Uterus (tissue), 4 donors: ENCODE data around the gene PGBD5. TPM values are rescaled to one million over a fixed set of nuclear protein-coding genes. Genes with fewer than 3 reads are reported as not detected.

Experiments used
- DNase-seq, 2 donors: peaks; one replicate each; pipeline ENCODE4 v3.0.0-alpha.2; 2019 to 2020
- H3K27ac ChIP-seq, 2 donors: fragments of 200-600 bp; sonication (generic); 1 replicate in 1 of 2; 2 replicates in 1 of 2; pipeline ENCODE4 v1.5.1; 2016 to 2018
- H3K27me3 ChIP-seq, 2 donors: fragments of 200-600 bp; sonication (generic); one replicate each; pipeline ENCODE4 v1.5.1; 2018 to 2019; ENCODE audit warnings: control low read depth in 1 of 2
- H3K36me3 ChIP-seq, 2 donors: fragments of 200-600 bp; sonication (generic); one replicate each; pipeline ENCODE4 v1.5.1; 2019; ENCODE audit warnings: control low read depth in 1 of 2
- H3K4me1 ChIP-seq, 2 donors: fragments of 200-600 bp; sonication (generic); one replicate each; pipeline ENCODE4 v1.5.1; 2018 to 2019; ENCODE audit warnings: control low read depth in 1 of 2
- H3K4me3 ChIP-seq, 2 donors: fragments of 200-600 bp; sonication (generic); 1 replicate in 1 of 2; 2 replicates in 1 of 2; pipeline ENCODE4 v1.5.1; 2018 to 2019; ENCODE audit warnings: mild to moderate bottlenecking in 1 of 2
- H3K9me3 ChIP-seq, 2 donors: fragments of 200-600 bp; sonication (generic); one replicate each; pipeline ENCODE4 v1.5.1; 2019; ENCODE audit warnings: control low read depth in 1 of 2
- CTCF ChIP-seq, 4 experiments: fragments of 200-600 bp in 2 of 4; fragments of 450-650 bp in 2 of 4; sonication (generic) in 2 of 4; IDR thresholded peaks; one replicate each; pipeline ENCODE4 v1.5.1; 2016 to 2019; ENCODE audit warnings: antibody characterized with exemption in 4 of 4, mild to moderate bottlenecking in 2 of 4, moderate library complexity in 1 of 4
- POLR2A ChIP-seq, 2 donors: fragments of 450-650 bp; IDR thresholded peaks; one replicate each; pipeline ENCODE4 v1.6.1; 2016; ENCODE audit warnings: antibody characterized with exemption in 2 of 2, mild to moderate bottlenecking in 1 of 2, moderate library complexity in 1 of 2
- intact Hi-C: fragments of 100-400 bp; cut with DNase I; formaldehyde crosslinking; loops from one replicate; pipeline ENCODE4 v1.15.1; 2023; ENCODE audit warnings: low total_unique reads
- total RNA-seq, 4 donors: library from RNA; depleted of rRNA in 3 of 4; stranded (reverse); fragments of >200 nt in 3 of 4; gene quantifications; one replicate each; pipeline versions ENCODE4 v1.1.0 to v1.2.4, GENCODE V29; 2014 to 2023
- donor health status: DM: yes; HTN: yes; CAD: no.

Gene PGBD5
- total RNA-seq, 4 donors from 2014 or later: under 0.01 to 0.69 (median 0.11) TPM

GRCh38 chr1:230314142-230314470, 112.0 kb downstream of the PGBD5 start:
- Histone ChIP-seq H3K27me3 (no peaks in the 10 kb centered on the region), H3K36me3 (no peaks in the 10 kb centered on the region), H3K27ac (no peak overlapping the region), H3K4me3 (no peak overlapping the region), H3K9me3 (no peaks in the 10 kb centered on the region), H3K4me1 (no peaks in the 10 kb centered on the region)
- intact Hi-C loops: no loop called here
- DNase-seq: no peak
- no peak for TF ChIP-seq POLR2A (IDR thresholded peaks at IDR 0.05)
- no peak for TF ChIP-seq CTCF (IDR thresholded peaks at IDR 0.05)

GRCh38 chr1:230313453-230314141, 112.5 kb downstream of the PGBD5 start:
- DNase-seq: no peak
- Histone ChIP-seq H3K27ac (no peak overlapping the region), H3K36me3 (no peaks in the 10 kb centered on the region), H3K27me3 (no peaks in the 10 kb centered on the region), H3K9me3 (no peaks in the 10 kb centered on the region), H3K4me1 (no peaks in the 10 kb centered on the region), H3K4me3 (no peak overlapping the region)
- TF ChIP-seq CTCF (IDR thresholded peaks at IDR 0.05): no peak
- TF ChIP-seq POLR2A (IDR thresholded peaks at IDR 0.05): no peak
- intact Hi-C loops: no loop called here

GRCh38 chr1:230312676-230313075, 113.5 kb downstream of the PGBD5 start:
- DNase-seq: no peak
- no peaks in the 10 kb centered on the region for H3K36me3 ChIP-seq

GRCh38 chr1:230310381-230311163, 115.6 kb downstream of the PGBD5 start:
- no peaks in the 10 kb centered on the region for H3K27me3 ChIP-seq
- no peak overlapping the region for H3K27ac ChIP-seq
- H3K9me3 ChIP-seq: no peaks in the 10 kb centered on the region
- H3K36me3 ChIP-seq: no peaks in the 10 kb centered on the region
- peak; percentile 88 to 94 (median 92) for TF ChIP-seq CTCF (IDR thresholded peaks at IDR 0.05)
- TF ChIP-seq POLR2A (IDR thresholded peaks at IDR 0.05): no peak
- intact Hi-C loops: no loop called here
- peak; percentile 78 to 79 for DNase-seq
- H3K4me1 ChIP-seq: no peaks in the 10 kb centered on the region
- H3K4me3 ChIP-seq: no peak overlapping the region

More at GRCh38 chr1:230312676-230313075, 113.5 kb downstream of the PGBD5 start:
- Histone ChIP-seq H3K27me3 (no peaks in the 10 kb centered on the region), H3K27ac (no peak overlapping the region), H3K4me3 (no peak overlapping the region), H3K4me1 (no peaks in the 10 kb centered on the region), H3K9me3 (no peaks in the 10 kb centered on the region)
- intact Hi-C loops: no loop called here
- no peak for TF ChIP-seq CTCF (IDR thresholded peaks at IDR 0.05)
- no peak for TF ChIP-seq POLR2A (IDR thresholded peaks at IDR 0.05)

GRCh38 chr1:230309646-230310177, 116.4 kb downstream of the PGBD5 start:
- TF ChIP-seq POLR2A (IDR thresholded peaks at IDR 0.05): no peak
- no peak for TF ChIP-seq CTCF (IDR thresholded peaks at IDR 0.05)
- intact Hi-C loops: no loop called here
- no peak overlapping the region for H3K4me3 ChIP-seq
- H3K9me3 ChIP-seq: no peaks in the 10 kb centered on the region
- H3K27ac ChIP-seq: no peak overlapping the region
- H3K4me1 ChIP-seq: no peaks in the 10 kb centered on the region
- no peaks in the 10 kb centered on the region for H3K36me3 ChIP-seq
- no peak for DNase-seq
- no peaks in the 10 kb centered on the region for H3K27me3 ChIP-seq
